IPS DF 4.7 (cell line): ENCODE measurements around the gene CA12.

Experiments
- DNase-seq: peaks from one replicate; pipeline ENCODE4 v3.0.0-alpha.2; 2013; ENCODE audit warnings: low spot score; ENCODE audit errors: extremely low read depth

Gene CA12

DNA sequence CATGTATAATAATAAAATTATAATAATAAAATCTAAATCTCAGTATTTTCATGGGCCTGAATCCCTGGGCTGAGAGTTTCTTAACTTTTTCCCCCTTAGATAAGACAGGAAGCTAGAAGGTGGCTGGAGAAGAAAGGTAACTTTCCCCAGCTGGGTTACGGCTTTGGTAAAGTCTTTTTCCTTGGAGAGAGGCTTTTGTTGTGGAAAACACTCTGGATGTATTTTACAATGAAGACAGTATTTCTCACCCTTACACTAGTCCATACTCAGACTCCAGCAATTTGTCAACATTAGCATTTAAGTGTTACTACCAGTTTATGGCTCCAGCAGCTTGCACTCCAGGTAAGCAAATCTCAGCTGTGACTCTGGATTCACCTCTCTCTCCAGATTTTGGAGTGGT is 69.4 kb downstream of the CA12 start:
- no peak for DNase-seq

DNA sequence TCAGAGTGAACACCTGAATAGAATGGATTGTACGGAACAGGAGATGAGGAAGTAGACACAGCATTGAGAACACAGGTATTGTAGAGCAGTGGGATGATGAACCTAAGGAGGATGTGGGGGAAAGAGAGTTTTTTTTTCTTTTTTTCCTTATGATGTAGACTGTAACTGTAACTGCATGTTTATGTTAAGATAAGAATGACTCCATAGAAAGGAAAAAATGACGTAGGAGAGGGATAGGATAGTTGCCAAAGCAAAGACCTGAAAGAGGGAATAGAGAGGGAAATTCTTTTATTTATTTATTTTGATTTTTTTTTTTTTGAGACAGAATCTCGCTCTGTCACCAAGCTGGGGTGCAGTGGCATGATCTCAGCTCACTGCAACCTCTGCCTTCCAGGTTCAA is 71.0 kb downstream of the CA12 start:
- no peak for DNase-seq

- DNase-seq, result no peak
These were observed 72.7 kb downstream of the CA12 start for GRCh38 chr15:63308947-63309346.

- no peak for DNase-seq
These were observed 73.2 kb downstream of the CA12 start for GRCh38 chr15:63308491-63308890.

DNA sequence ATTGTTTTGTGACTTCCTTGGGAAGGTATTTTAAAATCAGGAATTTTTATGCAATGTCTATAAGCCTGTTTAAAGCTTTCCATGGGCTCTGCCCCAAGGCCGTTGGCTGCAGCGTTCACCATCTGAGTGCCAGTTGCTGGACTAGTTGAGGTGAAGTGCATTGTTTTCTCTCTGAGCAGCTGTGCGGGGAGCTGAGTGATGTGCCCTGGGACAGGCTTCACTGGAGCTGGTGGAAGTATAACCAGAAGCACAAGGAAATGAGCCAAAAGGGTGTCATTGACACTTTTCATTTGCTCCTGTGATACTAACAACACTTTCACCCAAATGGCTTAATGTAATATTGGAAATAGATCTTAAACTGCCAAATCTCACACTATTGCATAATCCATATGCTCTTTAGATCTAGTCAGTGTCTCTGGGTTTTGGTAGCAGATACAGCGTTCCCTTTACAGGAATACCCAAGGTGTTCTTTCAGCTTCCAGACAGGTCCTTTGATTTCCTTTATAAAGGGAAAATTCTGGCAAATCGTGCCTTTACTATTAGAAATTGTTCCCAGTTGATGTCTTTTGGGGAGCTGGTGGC is 75.1 kb downstream of the CA12 start:
- no peak for DNase-seq

DNA sequence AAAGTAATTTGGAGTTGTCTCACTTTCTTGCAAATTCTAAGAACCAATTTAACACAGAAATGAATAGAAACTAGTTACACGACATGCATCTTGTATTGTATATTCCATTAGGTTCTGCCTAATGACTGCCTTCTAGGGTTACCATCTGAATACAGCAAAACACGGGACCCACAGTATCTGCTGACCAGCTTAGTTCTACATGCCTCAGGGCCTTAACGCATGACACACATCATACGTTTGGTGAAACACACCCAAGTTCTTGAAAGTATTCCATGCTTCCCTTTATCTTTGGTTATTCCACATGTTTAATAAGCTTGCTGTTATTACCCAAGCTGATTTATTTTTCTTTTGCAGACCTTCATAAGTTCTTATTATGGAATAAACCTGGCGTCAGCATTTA is 76.4 kb downstream of the CA12 start:
- DNase-seq, result no peak

GRCh38 chr15:63301088-63301487 is 80.6 kb downstream of the CA12 start:
- no peak for DNase-seq

- DNase-seq, result no peak
These were observed 81.6 kb downstream of the CA12 start for GRCh38 chr15:63299943-63300575.

GRCh38 chr15:63296195-63296594 is 85.5 kb downstream of the CA12 start:
- no peak for DNase-seq

DNA sequence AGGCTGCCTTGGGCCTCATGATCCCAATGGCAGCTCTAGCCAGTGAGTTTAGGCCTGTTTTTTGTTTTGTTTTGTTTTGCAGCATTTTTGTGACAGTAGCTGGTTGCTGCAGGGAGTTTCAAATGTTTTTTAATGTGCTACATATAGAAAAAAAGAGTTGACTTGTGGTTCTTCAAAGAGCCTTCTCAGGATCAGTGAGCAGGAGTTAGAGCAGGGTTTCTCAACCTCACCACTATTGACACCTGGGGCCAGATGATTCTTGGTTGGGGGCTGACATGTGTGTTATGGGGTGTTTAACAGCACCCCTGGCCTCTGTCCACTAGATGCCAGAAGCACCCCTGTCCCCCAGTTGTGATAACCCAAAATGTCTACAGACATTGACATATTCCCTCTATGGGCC is 86.3 kb downstream of the CA12 start:
- DNase-seq, result no peak

- DNase-seq, result no peak
These were observed 87.3 kb downstream of the CA12 start for GRCh38 chr15:63294359-63294758.

- no peak for DNase-seq
These were observed 88.9 kb downstream of the CA12 start for GRCh38 chr15:63292771-63293170.

- no peak for DNase-seq
These were observed 89.4 kb downstream of the CA12 start for GRCh38 chr15:63292241-63292640.

DNA sequence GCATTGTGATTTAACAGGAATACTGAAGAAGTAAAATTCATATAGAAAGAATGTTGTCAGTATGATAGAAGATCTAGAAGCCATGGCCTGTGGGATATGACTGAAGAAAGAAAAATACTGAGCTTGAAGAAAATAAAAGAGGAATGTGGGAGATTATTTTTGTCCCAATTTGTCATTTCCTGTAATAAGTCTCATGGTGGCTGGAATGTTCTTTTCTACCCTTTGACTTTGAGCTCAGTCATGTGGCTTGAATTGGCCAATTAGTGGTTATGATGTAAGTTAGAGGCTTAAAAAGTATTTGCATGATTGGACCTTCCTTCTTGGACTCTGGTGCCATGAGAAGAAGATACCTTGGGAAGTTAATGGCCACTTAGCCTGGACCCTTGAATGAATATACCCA is 90.1 kb downstream of the CA12 start:
- DNase-seq, result no peak

- no peak for DNase-seq
These were observed 92.8 kb downstream of the CA12 start for GRCh38 chr15:63288778-63289378.

DNA sequence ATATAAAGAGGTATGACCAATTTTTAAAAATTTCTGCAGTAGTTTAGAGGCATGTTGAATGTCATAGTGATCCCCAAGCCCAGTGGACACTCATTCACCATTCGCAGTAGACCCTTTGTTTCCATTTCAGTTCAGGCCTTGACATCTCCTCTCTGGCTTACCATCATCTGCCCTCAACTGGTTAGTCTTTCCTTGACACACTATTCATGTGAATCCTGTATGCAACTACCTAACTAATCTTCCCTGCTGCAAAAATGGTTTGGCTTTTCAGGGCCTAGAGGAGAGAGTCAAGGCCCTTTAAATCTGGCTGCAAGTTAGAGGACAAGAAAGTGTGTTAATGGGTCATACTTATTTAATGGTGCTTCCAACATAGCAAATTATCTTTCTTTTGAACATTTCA is 93.3 kb downstream of the CA12 start:
- no peak for DNase-seq

- DNase-seq, result no peak
These were observed 94.5 kb downstream of the CA12 start for GRCh38 chr15:63287109-63287508.

GRCh38 chr15:63284335-63284734 is 97.3 kb downstream of the CA12 start:
- DNase-seq, result no peak

- no peak for DNase-seq
These were observed 98.5 kb downstream of the CA12 start for GRCh38 chr15:63283126-63283525.

DNA sequence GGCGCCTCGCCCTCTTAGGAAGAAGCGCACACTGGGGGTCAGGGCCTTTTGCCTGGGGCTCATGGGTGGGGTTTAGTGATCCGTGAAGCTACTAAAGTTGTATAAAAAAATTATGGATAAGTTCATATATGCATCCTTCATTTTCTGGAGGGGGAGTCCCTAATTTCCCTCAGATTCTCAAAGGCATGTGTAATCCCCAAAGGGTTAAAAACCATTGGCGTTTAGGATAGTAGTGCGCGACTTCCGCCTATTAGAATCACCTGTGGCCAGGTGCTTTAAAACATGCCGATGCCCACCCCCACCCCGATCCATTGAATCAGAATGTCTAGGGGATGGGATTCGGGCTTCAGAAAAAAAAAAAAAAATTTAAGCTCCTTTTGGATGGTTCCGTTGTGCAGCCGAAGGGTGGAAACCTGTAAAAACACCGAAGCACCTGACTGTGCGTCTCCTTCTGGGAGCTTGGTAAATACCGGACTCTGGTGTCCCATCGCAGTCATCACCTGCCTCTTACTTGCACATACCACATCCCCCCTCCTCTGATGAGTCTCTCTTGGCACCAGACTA is 103.7 kb downstream of the CA12 start:
- DNase-seq, result no peak

GRCh38 chr15:63277038-63277892 is 104.4 kb downstream of the CA12 start, which contains the start of gene APH1B:
Gene APH1B, plus strand, starts transcription at chr15:63277605. Its CDS starts 19 bp downstream, at chr15:63277624.
- no peak for DNase-seq
